BLaER1 (cell line): Measurements from ENCODE around the gene B3GAT3.
"Not testable (repeated sequence)": the region's sequence is repeated elsewhere in the genome, so short reads cannot be mapped to it uniquely, and the experiment has no call there.

Experiments used
- H3K27ac ChIP-seq: shearing (Covaris generic); formaldehyde crosslinking; 2 replicates; pipeline ENCODE4 v1.8.1; 2022
- H3K27me3 ChIP-seq: shearing (Covaris generic); formaldehyde crosslinking; 2 replicates; pipeline ENCODE4 v1.8.1; 2022
- H3K36me3 ChIP-seq: shearing (Covaris generic); formaldehyde crosslinking; 2 replicates; pipeline ENCODE4 v1.8.1; 2022
- H3K4me1 ChIP-seq: shearing (Covaris generic); formaldehyde crosslinking; 2 replicates; pipeline ENCODE4 v1.8.1; 2022
- H3K4me2 ChIP-seq: shearing (Covaris generic); formaldehyde crosslinking; 2 replicates; pipeline ENCODE4 v1.8.1; 2022
- H3K4me3 ChIP-seq: shearing (Covaris generic); formaldehyde crosslinking; 2 replicates; pipeline ENCODE4 v1.8.1; 2022
- H3K9ac ChIP-seq: shearing (Covaris generic); formaldehyde crosslinking; 2 replicates; pipeline ENCODE4 v1.8.1; 2022
- H3K9me3 ChIP-seq: shearing (Covaris generic); formaldehyde crosslinking; 2 replicates; pipeline ENCODE4 v1.8.1; 2022
- H4K20me1 ChIP-seq: shearing (Covaris generic); formaldehyde crosslinking; 2 replicates; pipeline ENCODE4 v1.8.1; 2022
- Cebpa-rat ChIP-seq: shearing (Covaris generic); IDR thresholded peaks from 2 replicates; pipeline ENCODE4 v1.8.1; 2022

The B3GAT3 gene

DNA sequence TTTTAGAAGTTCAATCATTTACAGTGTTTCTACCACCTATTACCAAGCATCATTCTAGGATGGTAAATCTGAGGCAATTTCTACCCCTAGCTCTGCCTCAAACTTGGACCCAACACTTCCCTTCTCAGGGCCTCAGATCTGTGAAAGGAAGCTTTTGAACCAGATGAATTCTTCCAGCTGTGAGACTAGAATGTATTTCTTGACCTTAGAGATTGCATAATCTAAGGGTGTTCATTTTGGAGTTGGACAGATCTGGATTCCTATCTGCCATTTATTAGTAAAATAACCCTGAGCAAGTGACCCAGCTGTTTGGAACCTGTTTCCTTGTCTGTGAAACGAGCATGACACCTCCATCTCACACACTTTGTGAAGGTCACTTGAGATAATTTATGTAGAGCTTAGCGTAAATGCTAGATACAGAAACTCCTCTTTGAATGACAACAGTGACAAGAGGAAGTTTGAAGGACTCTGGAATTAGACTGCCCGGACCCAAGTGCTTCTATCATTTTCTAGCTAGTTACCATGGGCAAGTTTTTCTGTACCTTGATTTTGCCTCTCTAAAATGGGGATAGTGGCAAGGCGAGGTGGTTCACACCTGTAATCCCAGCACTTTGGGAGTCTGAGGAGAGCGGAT is 35.1 kb upstream of the B3GAT3 start:
- H3K36me3 ChIP-seq: peaks cover 15% of the 10 kb centered on the region
- H3K27ac ChIP-seq: no peak overlapping the region

GRCh38 chr11:62654297-62654696 is 32.5 kb upstream of the B3GAT3 start:
- TF ChIP-seq Cebpa-rat: no peak
- Histone ChIP-seq H4K20me1 (peaks cover 22% of the 10 kb centered on the region), H3K36me3 (peaks cover 20% of the 10 kb centered on the region), H3K9ac (no peak overlapping the region), H3K27ac (no peak overlapping the region), H3K4me3 (no peak overlapping the region), H3K4me1 (peaks cover 19% of the 10 kb centered on the region), H3K9me3 (no peaks in the 10 kb centered on the region), H3K27me3 (no peaks in the 10 kb centered on the region), H3K4me2 (peak overlapping the region; percentile 78; the same call in 1 of the 2 replicates)

More for the DNA sequence above, 35.1 kb upstream of the B3GAT3 start:
- no peak for TF ChIP-seq Cebpa-rat
- no peak overlapping the region for H3K9ac ChIP-seq
- H3K27me3 ChIP-seq: no peaks in the 10 kb centered on the region
- H3K9me3 ChIP-seq: no peaks in the 10 kb centered on the region
- H3K4me1 ChIP-seq: peaks cover 6% of the 10 kb centered on the region
- peaks cover 8% of the 10 kb centered on the region; the same call in 1 of the 2 replicates for H4K20me1 ChIP-seq
- H3K4me2 ChIP-seq: no peak overlapping the region
- no peak overlapping the region for H3K4me3 ChIP-seq

- H3K27me3 ChIP-seq: no peaks in the 10 kb centered on the region
- peaks cover 41% of the 10 kb centered on the region for H4K20me1 ChIP-seq
- peak overlapping the region; percentile 88 for H3K4me2 ChIP-seq
- H3K9ac ChIP-seq: peak overlapping the region; percentile 97
- no peaks in the 10 kb centered on the region for H3K9me3 ChIP-seq
- H3K27ac ChIP-seq: peak overlapping the region; percentile 95
- TF ChIP-seq Cebpa-rat: no peak
- H3K36me3 ChIP-seq: peaks cover 40% of the 10 kb centered on the region
- peaks cover 30% of the 10 kb centered on the region for H3K4me1 ChIP-seq
- peak overlapping the region; percentile 89 for H3K4me3 ChIP-seq
Observed at GRCh38 chr11:62652161-62653006, 30.6 kb upstream of the B3GAT3 start.

DNA sequence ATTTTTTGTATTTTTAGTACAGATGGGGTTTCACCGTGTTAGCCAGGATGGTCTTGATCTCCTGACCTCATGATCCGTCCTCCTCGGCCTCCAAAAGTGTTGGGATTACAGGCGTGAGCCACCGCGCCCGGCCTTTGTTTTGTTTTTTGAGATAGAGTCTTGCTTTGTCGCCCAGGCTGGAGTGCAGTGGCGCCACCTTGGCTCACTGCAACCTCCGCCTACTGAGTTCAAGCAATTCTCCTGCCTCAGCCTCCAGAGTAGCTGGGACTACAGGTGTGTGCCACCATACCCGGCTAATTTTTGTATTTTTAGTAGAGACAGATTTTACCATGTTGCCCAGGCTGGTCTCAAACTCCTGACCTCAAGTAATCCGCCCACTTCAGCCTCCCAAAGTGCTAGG is 28.5 kb upstream of the B3GAT3 start:
- H3K27me3 ChIP-seq, H3K4me3 ChIP-seq, H3K27ac ChIP-seq, H3K4me2 ChIP-seq, H3K9me3 ChIP-seq: not testable (repeated sequence)
- peaks cover 41% of the 10 kb centered on the region for H3K4me1 ChIP-seq
- peak overlapping the region; percentile 35; the same call in 1 of the 2 replicates for H3K9ac ChIP-seq
- H3K36me3 ChIP-seq: peaks cover 45% of the 10 kb centered on the region
- peaks cover 56% of the 10 kb centered on the region for H4K20me1 ChIP-seq

DNA sequence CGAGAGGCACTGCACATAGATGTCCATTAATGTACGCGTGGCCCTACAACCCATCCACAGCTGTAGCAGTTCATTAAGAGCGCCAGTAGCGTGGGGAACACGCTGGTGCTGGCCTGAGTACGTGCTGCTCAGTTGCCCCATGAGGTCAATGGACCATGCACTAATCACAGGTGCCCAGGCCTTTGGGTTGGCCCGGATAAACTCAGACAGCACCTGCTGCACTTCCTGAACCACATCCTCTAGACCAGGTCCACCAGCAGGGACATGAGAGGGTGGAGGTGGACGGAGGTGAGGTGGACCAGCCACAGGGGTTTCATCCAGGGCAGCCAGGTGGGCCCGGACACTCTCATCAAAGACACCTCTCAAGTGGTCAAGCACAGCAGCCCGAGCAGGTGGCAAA is 27.7 kb upstream of the B3GAT3 start:
- peaks cover 49% of the 10 kb centered on the region for H3K4me1 ChIP-seq
- no peaks in the 10 kb centered on the region for H3K9me3 ChIP-seq
- H3K36me3 ChIP-seq: peaks cover 49% of the 10 kb centered on the region
- H4K20me1 ChIP-seq: peaks cover 63% of the 10 kb centered on the region
- H3K9ac ChIP-seq: peak overlapping the region; percentile 45; the same call in 1 of the 2 replicates
- no peak for TF ChIP-seq Cebpa-rat
- no peaks in the 10 kb centered on the region for H3K27me3 ChIP-seq
- no peak overlapping the region for H3K4me2 ChIP-seq
- no peak overlapping the region for H3K27ac ChIP-seq
- H3K4me3 ChIP-seq: no peak overlapping the region

- peaks cover 54% of the 10 kb centered on the region for H3K36me3 ChIP-seq
- H3K9me3 ChIP-seq: no peaks in the 10 kb centered on the region
Observed at GRCh38 chr11:62648967-62649364, 27.2 kb upstream of the B3GAT3 start.

GRCh38 chr11:62648185-62648966 is 26.6 kb upstream of the B3GAT3 start:
- no peak for TF ChIP-seq Cebpa-rat
- no peak overlapping the region for H3K27ac ChIP-seq
- H3K27me3 ChIP-seq: no peaks in the 10 kb centered on the region
- H3K4me3 ChIP-seq: no peak overlapping the region
- peak overlapping the region; percentile 45 for H3K9ac ChIP-seq
- peaks cover 53% of the 10 kb centered on the region for H3K4me1 ChIP-seq
- H3K9me3 ChIP-seq: no peaks in the 10 kb centered on the region
- no peak overlapping the region for H3K4me2 ChIP-seq
- H3K36me3 ChIP-seq: peaks cover 60% of the 10 kb centered on the region
- peaks cover 74% of the 10 kb centered on the region for H4K20me1 ChIP-seq

More at GRCh38 chr11:62648967-62649364, 27.2 kb upstream of the B3GAT3 start:
- H3K4me3 ChIP-seq: no peak overlapping the region
- H3K4me2 ChIP-seq: no peak overlapping the region
- peak overlapping the region; percentile 45 for H3K9ac ChIP-seq
- peaks cover 53% of the 10 kb centered on the region for H3K4me1 ChIP-seq
- H3K27ac ChIP-seq: no peak overlapping the region
- H3K27me3 ChIP-seq: no peaks in the 10 kb centered on the region
- no peak for TF ChIP-seq Cebpa-rat
- peaks cover 68% of the 10 kb centered on the region for H4K20me1 ChIP-seq

DNA sequence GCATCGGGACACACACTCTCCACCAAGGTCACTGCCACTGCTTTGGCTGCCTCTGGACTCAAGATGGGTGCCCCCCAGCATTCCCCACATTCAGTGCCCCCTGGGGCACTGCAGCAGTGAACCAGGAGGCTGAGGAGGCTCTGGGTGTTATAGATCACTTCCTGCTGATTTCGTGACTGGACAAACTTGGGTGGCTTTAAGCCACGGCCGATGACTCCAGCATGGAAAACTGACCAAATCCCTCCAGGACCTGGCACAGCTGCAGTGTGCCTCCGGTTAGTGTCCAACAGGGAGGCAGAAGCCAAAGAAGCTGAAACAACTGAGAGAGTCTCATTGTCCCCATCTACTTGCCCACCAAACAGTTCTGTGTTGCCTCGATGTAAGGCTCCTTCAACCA is 25.8 kb upstream of the B3GAT3 start:
- no peaks in the 10 kb centered on the region for H3K9me3 ChIP-seq
- H3K4me3 ChIP-seq: no peak overlapping the region
- 0 out of 2 replicates have a peak overlapping the region, but pooled peaks have one; percentile 23 for H3K9ac ChIP-seq
- H4K20me1 ChIP-seq: peaks cover 79% of the 10 kb centered on the region
- peaks cover 53% of the 10 kb centered on the region for H3K4me1 ChIP-seq
- 0 out of 2 replicates have a peak overlapping the region, but pooled peaks have one; percentile 47 for H3K4me2 ChIP-seq
- H3K27me3 ChIP-seq: no peaks in the 10 kb centered on the region
- H3K36me3 ChIP-seq: peaks cover 68% of the 10 kb centered on the region
- TF ChIP-seq Cebpa-rat: no peak
- no peak overlapping the region for H3K27ac ChIP-seq

DNA sequence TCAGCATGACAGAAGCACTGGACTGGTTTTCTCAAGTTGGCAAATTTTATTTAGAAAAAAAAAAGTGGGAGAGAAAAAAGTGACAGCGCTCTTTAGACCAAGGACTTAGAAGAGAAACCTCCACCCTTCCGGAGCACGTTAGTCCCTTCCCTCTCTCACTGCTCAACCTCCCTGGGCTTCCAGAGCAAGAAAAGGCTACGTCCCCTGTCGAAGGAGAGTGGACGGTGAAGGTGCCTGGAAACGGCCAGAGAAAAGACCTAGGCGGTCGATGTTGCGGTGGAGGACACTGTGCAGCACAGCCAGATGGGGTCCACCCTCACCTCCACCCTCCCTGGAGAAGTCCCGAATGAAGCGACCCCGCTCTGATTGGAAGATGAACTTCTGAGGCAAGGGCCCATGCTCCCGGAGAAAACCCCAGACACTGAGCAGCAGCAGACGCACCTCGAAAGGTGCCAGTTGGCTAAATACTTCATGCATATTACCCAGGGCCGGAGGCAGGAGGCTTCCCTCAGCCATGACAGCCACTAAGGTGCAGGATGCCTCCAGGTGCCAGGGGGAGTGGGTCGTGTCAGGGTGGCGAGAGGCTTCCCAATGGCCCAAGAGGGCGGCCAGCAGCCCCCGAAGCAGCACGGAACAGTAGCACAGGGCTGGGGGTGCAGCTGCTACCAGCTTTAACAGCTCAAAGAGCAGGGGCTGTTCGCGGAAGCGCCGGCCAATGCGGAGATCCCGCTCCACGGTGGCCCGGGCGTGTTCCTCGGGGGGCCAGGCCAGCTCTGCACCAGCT is 25.2 kb upstream of the B3GAT3 start:
- Histone ChIP-seq H3K36me3 (peaks cover 74% of the 10 kb centered on the region), H3K9me3 (no peaks in the 10 kb centered on the region), H3K4me3 (peak overlapping the region; percentile 97; the same call in 1 of the 2 replicates), H3K4me2 (peak overlapping the region; percentile 47), H3K27me3 (no peaks in the 10 kb centered on the region), H3K9ac (peak overlapping the region; percentile 48; the same call in 1 of the 2 replicates), H3K27ac (no peak overlapping the region), H4K20me1 (peaks cover 80% of the 10 kb centered on the region), H3K4me1 (peaks cover 53% of the 10 kb centered on the region)
- no peak for TF ChIP-seq Cebpa-rat
